ENCODE data around the gene CELF1.

DNA sequence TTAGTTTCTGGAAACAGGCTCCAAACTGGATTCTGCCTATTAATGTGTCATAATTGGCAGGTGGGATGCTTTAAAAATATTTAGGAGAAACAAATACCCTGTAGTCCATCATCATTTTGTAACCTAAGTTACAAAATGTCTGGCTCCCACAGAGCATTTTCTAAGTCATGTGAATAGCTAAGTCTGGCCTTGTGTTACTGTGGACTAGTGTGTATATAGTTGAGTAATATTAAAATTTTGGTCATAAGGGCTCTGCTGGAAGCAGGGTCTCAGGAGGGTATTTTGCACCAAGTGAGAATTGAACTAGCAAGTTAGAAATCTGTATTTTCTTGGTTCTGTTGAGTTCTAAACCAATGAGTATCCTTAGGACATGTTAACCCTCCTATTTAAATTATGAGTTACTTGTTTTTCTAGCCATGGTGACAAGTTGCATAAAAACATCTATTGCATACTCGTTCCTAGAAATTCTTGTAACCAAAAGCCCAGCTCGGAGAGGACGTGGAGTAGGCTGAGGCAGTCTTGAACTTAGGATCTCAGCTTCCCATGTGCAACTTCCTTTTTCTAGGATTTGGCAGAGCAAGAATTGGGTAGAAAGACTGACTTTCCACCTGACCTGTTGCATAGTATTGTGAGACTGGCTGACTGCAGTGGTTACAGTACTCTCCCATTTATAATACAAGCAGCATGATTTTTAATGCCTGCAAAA, 17.9 kb upstream of the CELF1 start:
- TF ChIP-seq, protein P1, sequence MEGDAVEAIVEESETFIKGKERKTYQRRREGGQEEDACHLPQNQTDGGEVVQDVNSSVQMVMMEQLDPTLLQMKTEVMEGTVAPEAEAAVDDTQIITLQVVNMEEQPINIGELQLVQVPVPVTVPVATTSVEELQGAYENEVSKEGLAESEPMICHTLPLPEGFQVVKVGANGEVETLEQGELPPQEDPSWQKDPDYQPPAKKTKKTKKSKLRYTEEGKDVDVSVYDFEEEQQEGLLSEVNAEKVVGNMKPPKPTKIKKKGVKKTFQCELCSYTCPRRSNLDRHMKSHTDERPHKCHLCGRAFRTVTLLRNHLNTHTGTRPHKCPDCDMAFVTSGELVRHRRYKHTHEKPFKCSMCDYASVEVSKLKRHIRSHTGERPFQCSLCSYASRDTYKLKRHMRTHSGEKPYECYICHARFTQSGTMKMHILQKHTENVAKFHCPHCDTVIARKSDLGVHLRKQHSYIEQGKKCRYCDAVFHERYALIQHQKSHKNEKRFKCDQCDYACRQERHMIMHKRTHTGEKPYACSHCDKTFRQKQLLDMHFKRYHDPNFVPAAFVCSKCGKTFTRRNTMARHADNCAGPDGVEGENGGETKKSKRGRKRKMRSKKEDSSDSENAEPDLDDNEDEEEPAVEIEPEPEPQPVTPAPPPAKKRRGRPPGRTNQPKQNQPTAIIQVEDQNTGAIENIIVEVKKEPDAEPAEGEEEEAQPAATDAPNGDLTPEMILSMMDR (conservative IDR thresholded peaks at IDR 0.05; ENCODE audit: low read depth in 2 of 2) = no peak
- TF ChIP-seq REST (IDR thresholded peaks at IDR 0.05; ENCODE audit: unreplicated experiment) (no peak), POLR2AphosphoS5 (IDR thresholded peaks at IDR 0.05; ENCODE audit: low read depth) (no peak)

All from GM23338 (cell line).